Measurements from ENCODE around the gene BAG2. TPM values are rescaled to one million over a fixed set of nuclear protein-coding genes. Genes with fewer than 3 reads are reported as not detected.

Gene BAG2
- total RNA-seq, 2 donors from 2014 or later, result 2.5 to 2.9 TPM

DNA sequence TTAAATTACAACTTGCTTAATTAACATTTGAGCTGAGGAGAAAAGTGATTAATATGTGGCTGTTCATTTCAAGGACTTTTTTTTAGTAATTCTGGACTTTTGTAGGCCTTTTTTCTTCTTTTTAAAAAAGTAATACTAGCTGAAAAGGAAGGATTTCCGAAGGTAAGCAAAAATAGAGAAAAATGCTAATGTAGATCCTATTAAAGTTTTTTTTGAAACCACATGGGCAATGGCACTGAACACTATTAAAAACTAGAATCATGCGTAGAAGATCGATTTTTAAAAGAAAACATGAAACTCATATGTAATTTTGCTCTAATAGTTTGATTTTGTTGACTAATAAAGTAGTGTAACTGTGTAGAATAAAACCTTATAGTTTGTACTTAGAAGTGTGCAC, 2.4 kb downstream of the BAG2 start:
- no peak for DNase-seq
- peaks cover 14% of the 10 kb centered on the region for H3K27me3 ChIP-seq (ENCODE audit: control insufficient read depth, insufficient read depth, low read length, poor library complexity, severe bottlenecking)
- no peaks in the 10 kb centered on the region for H3K9me3 ChIP-seq (ENCODE audit: control insufficient read depth, low read length)
- WGBS, 2 experiments (ENCODE audit: insufficient coverage in 1 of 2, insufficient read length in 1 of 2), result 72 to 89% methylated on average over 2 to 3 of the region's 3 CpGs
- peaks cover 9% of the 10 kb centered on the region for H3K4me1 ChIP-seq (ENCODE audit: control insufficient read depth, insufficient read depth, low read length)
- Mint-ChIP-seq H3K9me3 (no peaks in the 10 kb centered on the region), H3K4me3 (peak overlapping the region; percentile 64), H3K27me3 (ENCODE audit: insufficient read depth) (peaks cover 20% of the 10 kb centered on the region), H3K27ac (no peak overlapping the region), H3K4me1 (peaks cover 14% of the 10 kb centered on the region), H3K36me3 (ENCODE audit: low read depth) (peaks cover 7% of the 10 kb centered on the region)
- no peak overlapping the region for H3K27ac ChIP-seq (ENCODE audit: low read depth, low read length)
- peak overlapping the region; percentile 62 for H3K9ac ChIP-seq (ENCODE audit: extremely low read depth, low read length, poor library complexity, severe bottlenecking)
- TF ChIP-seq, protein P1, sequence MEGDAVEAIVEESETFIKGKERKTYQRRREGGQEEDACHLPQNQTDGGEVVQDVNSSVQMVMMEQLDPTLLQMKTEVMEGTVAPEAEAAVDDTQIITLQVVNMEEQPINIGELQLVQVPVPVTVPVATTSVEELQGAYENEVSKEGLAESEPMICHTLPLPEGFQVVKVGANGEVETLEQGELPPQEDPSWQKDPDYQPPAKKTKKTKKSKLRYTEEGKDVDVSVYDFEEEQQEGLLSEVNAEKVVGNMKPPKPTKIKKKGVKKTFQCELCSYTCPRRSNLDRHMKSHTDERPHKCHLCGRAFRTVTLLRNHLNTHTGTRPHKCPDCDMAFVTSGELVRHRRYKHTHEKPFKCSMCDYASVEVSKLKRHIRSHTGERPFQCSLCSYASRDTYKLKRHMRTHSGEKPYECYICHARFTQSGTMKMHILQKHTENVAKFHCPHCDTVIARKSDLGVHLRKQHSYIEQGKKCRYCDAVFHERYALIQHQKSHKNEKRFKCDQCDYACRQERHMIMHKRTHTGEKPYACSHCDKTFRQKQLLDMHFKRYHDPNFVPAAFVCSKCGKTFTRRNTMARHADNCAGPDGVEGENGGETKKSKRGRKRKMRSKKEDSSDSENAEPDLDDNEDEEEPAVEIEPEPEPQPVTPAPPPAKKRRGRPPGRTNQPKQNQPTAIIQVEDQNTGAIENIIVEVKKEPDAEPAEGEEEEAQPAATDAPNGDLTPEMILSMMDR (conservative IDR thresholded peaks at IDR 0.05), result no peak
- H3K4me3 ChIP-seq (ENCODE audit: low read length), result peak overlapping the region; percentile 86
- peaks cover 4% of the 10 kb centered on the region for H3K36me3 ChIP-seq (ENCODE audit: control insufficient read depth, insufficient read depth, low read length)

DNA sequence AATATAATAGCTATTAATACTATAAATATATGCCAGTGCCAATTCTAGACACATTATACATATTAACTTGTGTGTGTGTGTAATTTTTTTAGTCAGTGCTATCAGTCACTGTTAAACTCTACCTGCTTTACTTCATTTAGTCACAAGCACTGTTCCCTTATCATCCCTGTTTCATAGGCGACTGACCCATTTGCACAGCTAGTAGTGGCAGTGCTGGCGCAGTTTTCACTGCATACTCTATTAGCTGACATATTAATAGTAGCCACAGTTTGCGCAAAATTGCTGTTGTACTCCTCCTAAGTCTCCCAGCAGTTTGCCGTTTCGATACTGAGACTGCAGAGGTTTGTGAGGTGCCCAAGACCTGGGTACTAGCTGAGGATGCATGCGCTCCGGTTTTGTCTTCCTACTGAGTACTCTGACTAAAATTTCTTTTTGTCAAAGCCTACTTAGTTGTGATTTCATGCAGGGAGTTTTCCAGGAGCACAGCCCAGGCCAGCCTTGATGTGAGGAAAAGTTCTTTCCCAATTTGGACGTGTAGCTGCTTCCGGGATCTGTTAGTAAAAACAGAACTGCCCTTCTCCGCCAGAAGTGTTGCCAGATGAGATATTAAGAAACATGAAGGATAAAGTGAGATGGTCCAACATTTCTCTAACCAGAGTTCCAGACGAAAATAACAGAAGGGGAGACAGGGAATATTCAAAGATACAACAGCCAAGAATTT, 5.6 kb downstream of the BAG2 start:
- Mint-ChIP-seq H3K9me3 (no peaks in the 10 kb centered on the region), H3K36me3 (ENCODE audit: low read depth) (peaks cover 20% of the 10 kb centered on the region), H3K4me3 (no peak overlapping the region), H3K27me3 (ENCODE audit: insufficient read depth) (peaks cover 16% of the 10 kb centered on the region), H3K27ac (no peak overlapping the region), H3K4me1 (peaks cover 14% of the 10 kb centered on the region)
- H3K9ac ChIP-seq (ENCODE audit: extremely low read depth, low read length, poor library complexity, severe bottlenecking), result no peak overlapping the region
- H3K27me3 ChIP-seq (ENCODE audit: control insufficient read depth, insufficient read depth, low read length, poor library complexity, severe bottlenecking), result peaks cover 14% of the 10 kb centered on the region
- DNase-seq, result no peak
- H3K27ac ChIP-seq (ENCODE audit: low read depth, low read length), result no peak overlapping the region
- H3K9me3 ChIP-seq (ENCODE audit: control insufficient read depth, low read length), result no peaks in the 10 kb centered on the region
- TF ChIP-seq, protein P1 (conservative IDR thresholded peaks at IDR 0.05), result no peak
- H3K36me3 ChIP-seq (ENCODE audit: control insufficient read depth, insufficient read depth, low read length), result peaks cover 14% of the 10 kb centered on the region
- 94 to 100% methylated on average over 9 to 11 of the region's 11 CpGs for WGBS, 2 experiments (ENCODE audit: insufficient coverage in 1 of 2, insufficient read length in 1 of 2)
- no peak overlapping the region for H3K4me3 ChIP-seq (ENCODE audit: low read length)
- H3K4me1 ChIP-seq (ENCODE audit: control insufficient read depth, insufficient read depth, low read length), result peaks cover 9% of the 10 kb centered on the region

- Mint-ChIP-seq H3K27me3 (ENCODE audit: insufficient read depth) (no peaks in the 10 kb centered on the region), H3K9me3 (no peaks in the 10 kb centered on the region), H3K36me3 (ENCODE audit: low read depth) (peaks cover 40% of the 10 kb centered on the region), H3K4me3 (no peak overlapping the region), H3K4me1 (no peaks in the 10 kb centered on the region), H3K27ac (no peak overlapping the region)
- Histone ChIP-seq H3K9ac (ENCODE audit: extremely low read depth, low read length, poor library complexity, severe bottlenecking) (no peak overlapping the region), H3K27ac (ENCODE audit: low read depth, low read length) (no peak overlapping the region), H3K27me3 (ENCODE audit: control insufficient read depth, insufficient read depth, low read length, poor library complexity, severe bottlenecking) (no peaks in the 10 kb centered on the region), H3K36me3 (ENCODE audit: control insufficient read depth, insufficient read depth, low read length) (peaks cover 40% of the 10 kb centered on the region), H3K4me3 (ENCODE audit: low read length) (no peak overlapping the region), H3K4me1 (ENCODE audit: control insufficient read depth, insufficient read depth, low read length) (no peaks in the 10 kb centered on the region), H3K9me3 (ENCODE audit: control insufficient read depth, low read length) (no peaks in the 10 kb centered on the region)
- WGBS, 2 experiments (ENCODE audit: insufficient coverage in 1 of 2, insufficient read length in 1 of 2), result 98 to 100% methylated on average over 2 to 3 of the region's 3 CpGs
- TF ChIP-seq, protein P1 (conservative IDR thresholded peaks at IDR 0.05), result no peak
- DNase-seq, result no peak
Measured at GRCh38 chr6:57180596-57180995, 8.5 kb downstream of the BAG2 start.

Data from endodermal cell (in vitro differentiated cells).